Measurements from ENCODE around the gene KCNK1. TPM values are rescaled to one million over a fixed set of nuclear protein-coding genes. Genes with fewer than 3 reads are reported as not detected.

Gene KCNK1
- 11.8 and 14.7 TPM in 2 replicates for polyA plus RNA-seq (2011; rRNA removed)
- 7.5 and 10.0 TPM in 2 replicates for polyA plus RNA-seq (2012; cell fraction: cytosol; rRNA removed)
- 7.4 and 11.2 TPM in 2 replicates for polyA plus RNA-seq (2012; cell fraction: nucleus; rRNA removed)
- polyA plus RNA-seq (2017; fragmentation: RNase III; extraction: RNeasy Plus Mini Kit Qiagen cat#74134 plus additional on column Dnase treatment): 6.2 to 8.4 TPM (median 6.3 TPM) in 3 replicates
- polyA minus RNA-seq (2011; rRNA and poly(A)+ RNA removed): 8.4 and 13.9 TPM in 2 replicates

DNA sequence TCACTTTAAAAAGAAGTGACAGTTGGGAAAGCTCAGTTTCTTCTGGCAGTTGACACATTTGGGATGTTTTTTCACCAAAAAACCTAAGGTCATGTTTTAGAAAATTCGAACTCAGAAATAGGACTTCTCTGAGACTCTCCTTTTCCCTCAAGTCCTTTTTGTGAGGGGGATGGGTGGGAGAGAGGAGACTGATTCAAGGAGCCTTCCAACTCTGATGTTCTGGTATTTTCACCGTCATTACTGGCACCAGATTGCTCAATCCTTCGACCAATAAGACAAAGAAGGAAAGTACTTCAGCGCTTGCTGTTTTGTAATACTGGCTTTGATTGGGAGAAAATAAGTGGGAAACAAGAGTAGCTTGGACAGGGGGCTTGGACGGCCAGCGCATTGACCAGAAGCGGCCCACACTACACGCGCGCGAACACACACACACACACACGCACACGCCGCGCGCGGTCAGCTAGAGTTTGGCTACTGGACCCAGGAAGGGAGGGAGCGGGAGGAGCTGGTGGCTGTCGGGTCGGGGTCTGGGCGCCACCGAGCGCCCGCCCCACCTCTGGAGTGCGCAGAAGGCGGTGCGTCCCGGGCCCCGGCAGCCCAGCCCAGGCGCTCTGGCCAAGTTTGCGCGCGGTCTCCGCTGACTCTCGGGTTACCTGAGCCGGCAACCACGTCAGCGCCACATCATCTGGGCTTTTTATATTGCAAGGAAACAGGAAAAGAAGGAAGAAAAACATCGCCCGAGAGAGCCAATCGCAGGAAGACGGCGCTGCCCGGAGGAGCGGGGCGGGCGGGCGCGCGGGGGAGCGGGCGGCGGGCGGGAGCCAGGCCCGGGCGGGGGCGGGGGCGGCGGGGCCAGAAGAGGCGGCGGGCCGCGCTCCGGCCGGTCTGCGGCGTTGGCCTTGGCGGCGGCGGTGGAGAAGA lies at the start of gene KCNK1:
KCNK1 (plus strand) TSS at position 855 of the 921 bp plus-strand sequence; CDS start at position 921, 66 bp downstream.
- TF ChIP-seq MAX (IDR thresholded peaks at IDR 0.05) (peak; percentile 21; the same call in 1 of the 2 replicates), ZNF302 (CRISPR knock-in tag; IDR thresholded peaks at IDR 0.05) (no peak), JUN (IDR thresholded peaks at IDR 0.05) (peak in 1 of 2 experiments; percentile 29; a peak in 1 of 5 replicates), HDAC2 (IDR thresholded peaks at IDR 0.05) (peak; percentile 93), POLR2A (IDR thresholded peaks at IDR 0.05; ENCODE audit: low read length) (peak; percentile 46), E2F6 (IDR thresholded peaks at IDR 0.05; ENCODE audit: borderline replicate concordance, low read depth) (peak; percentile 53; the same call in 1 of the 2 replicates), SREBF2 (IDR thresholded peaks at IDR 0.05) (peak; percentile 16; the same call in 1 of the 2 replicates), CEBPB (IDR thresholded peaks at IDR 0.05) (peak; percentile 90 to 97), FOXS1 (CRISPR knock-in tag; IDR thresholded peaks at IDR 0.05) (no peak)
- Histone ChIP-seq H3K4me1 (peaks cover 22% of the 10 kb centered on the region; the same call in 2 of the 3 replicates), H3K9me3 (no peaks in the 10 kb centered on the region), H3K4me3 (peak within 1 kb of the TSS; percentile 90), H3K27ac (peak within 1 kb of the TSS; percentile 69 to 90), H3K4me2 (peak within 1 kb of the TSS; percentile 95)
- CTCF ChIA-PET: interaction anchor here (0.6 to 2.2 kb wide), 5 partner anchors 18 to 173 kb away, joined by 3 to 7 read pairs (median 3); no protein-coding TSS in a partner anchor
- ATAC-seq: peak; percentile 86 to 91
- no peak for FAIRE-seq
- DNase-seq (ENCODE audit: low read depth in 1 of 2, low spot score in 1 of 2): peak; percentile 63 to 80
- WGBS (ENCODE audit: missing lambda C conversion rate): 1% methylated on average over 28 of the region's 70 CpGs
- POLR2A ChIA-PET: interaction anchor here (1.5 kb wide), 1 partner anchor 61 kb away, joined by 3 read pairs; no protein-coding TSS in a partner anchor

GRCh38 chr1:233565313-233565712 lies 48.6 kb upstream of the KCNK1 start:
- DNase-seq (ENCODE audit: low read depth in 1 of 2, low spot score in 1 of 2) (no peak), ATAC-seq (no peak), FAIRE-seq (no peak)
- Histone ChIP-seq H3K4me2 (no peak overlapping the region), H3K9me3 (peaks cover 39% of the 10 kb centered on the region; the same call in 1 of the 3 replicates), H3K27ac (no peak overlapping the region), H3K4me3 (no peak overlapping the region), H3K4me1 (no peaks in the 10 kb centered on the region)
- ChIA-PET POLR2A (no interaction called here), CTCF (no interaction called here)
- WGBS (ENCODE audit: missing lambda C conversion rate): 59% methylated on average over 2 of the region's 2 CpGs
- TF ChIP-seq ZNF302 (CRISPR knock-in tag; IDR thresholded peaks at IDR 0.05) (no peak), TFCP2L1 (CRISPR knock-in tag; IDR thresholded peaks at IDR 0.05) (no peak), TP53 (CRISPR knock-in tag; IDR thresholded peaks at IDR 0.05) (no peak), EP300 (IDR thresholded peaks at IDR 0.05) (no peak), CEBPB (IDR thresholded peaks at IDR 0.05) (no peak), HOXB13 (CRISPR knock-in tag; IDR thresholded peaks at IDR 0.05; ENCODE audit: low read depth) (no peak), MAFK (IDR thresholded peaks at IDR 0.05; ENCODE audit: partially characterized antibody) (no peak), CHD4 (IDR thresholded peaks at IDR 0.05; ENCODE audit: borderline replicate concordance) (no peak)
- TF ChIP-seq, protein P1, sequence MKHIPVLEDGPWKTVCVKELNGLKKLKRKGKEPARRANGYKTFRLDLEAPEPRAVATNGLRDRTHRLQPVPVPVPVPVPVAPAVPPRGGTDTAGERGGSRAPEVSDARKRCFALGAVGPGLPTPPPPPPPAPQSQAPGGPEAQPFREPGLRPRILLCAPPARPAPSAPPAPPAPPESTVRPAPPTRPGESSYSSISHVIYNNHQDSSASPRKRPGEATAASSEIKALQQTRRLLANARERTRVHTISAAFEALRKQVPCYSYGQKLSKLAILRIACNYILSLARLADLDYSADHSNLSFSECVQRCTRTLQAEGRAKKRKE (CRISPR knock-in tag; IDR thresholded peaks at IDR 0.05; ENCODE audit: low read depth): no peak
- TF ChIP-seq, protein P2, sequence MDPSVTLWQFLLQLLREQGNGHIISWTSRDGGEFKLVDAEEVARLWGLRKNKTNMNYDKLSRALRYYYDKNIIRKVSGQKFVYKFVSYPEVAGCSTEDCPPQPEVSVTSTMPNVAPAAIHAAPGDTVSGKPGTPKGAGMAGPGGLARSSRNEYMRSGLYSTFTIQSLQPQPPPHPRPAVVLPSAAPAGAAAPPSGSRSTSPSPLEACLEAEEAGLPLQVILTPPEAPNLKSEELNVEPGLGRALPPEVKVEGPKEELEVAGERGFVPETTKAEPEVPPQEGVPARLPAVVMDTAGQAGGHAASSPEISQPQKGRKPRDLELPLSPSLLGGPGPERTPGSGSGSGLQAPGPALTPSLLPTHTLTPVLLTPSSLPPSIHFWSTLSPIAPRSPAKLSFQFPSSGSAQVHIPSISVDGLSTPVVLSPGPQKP (IDR thresholded peaks at IDR 0.05; ENCODE audit: low read depth, low read length): no peak
- TF ChIP-seq, protein P3, sequence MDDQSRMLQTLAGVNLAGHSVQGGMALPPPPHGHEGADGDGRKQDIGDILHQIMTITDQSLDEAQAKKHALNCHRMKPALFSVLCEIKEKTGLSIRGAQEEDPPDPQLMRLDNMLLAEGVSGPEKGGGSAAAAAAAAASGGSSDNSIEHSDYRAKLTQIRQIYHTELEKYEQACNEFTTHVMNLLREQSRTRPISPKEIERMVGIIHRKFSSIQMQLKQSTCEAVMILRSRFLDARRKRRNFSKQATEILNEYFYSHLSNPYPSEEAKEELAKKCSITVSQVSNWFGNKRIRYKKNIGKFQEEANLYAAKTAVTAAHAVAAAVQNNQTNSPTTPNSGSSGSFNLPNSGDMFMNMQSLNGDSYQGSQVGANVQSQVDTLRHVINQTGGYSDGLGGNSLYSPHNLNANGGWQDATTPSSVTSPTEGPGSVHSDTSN (IDR thresholded peaks at IDR 0.05): no peak
- TF ChIP-seq, protein P4, sequence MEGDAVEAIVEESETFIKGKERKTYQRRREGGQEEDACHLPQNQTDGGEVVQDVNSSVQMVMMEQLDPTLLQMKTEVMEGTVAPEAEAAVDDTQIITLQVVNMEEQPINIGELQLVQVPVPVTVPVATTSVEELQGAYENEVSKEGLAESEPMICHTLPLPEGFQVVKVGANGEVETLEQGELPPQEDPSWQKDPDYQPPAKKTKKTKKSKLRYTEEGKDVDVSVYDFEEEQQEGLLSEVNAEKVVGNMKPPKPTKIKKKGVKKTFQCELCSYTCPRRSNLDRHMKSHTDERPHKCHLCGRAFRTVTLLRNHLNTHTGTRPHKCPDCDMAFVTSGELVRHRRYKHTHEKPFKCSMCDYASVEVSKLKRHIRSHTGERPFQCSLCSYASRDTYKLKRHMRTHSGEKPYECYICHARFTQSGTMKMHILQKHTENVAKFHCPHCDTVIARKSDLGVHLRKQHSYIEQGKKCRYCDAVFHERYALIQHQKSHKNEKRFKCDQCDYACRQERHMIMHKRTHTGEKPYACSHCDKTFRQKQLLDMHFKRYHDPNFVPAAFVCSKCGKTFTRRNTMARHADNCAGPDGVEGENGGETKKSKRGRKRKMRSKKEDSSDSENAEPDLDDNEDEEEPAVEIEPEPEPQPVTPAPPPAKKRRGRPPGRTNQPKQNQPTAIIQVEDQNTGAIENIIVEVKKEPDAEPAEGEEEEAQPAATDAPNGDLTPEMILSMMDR (IDR thresholded peaks at IDR 0.05): no peak
